ENCODE measurements around the gene HRAS. TPM values are rescaled to one million over a fixed set of nuclear protein-coding genes. Genes with fewer than 3 reads are reported as not detected.

HRAS gene
- total and polyA plus RNA-seq, 2 of the 13 experiments (the other 11 are each of a cell fraction or from before 2014, with no cell fraction given) = 32.9 to 50.0 TPM

DNA sequence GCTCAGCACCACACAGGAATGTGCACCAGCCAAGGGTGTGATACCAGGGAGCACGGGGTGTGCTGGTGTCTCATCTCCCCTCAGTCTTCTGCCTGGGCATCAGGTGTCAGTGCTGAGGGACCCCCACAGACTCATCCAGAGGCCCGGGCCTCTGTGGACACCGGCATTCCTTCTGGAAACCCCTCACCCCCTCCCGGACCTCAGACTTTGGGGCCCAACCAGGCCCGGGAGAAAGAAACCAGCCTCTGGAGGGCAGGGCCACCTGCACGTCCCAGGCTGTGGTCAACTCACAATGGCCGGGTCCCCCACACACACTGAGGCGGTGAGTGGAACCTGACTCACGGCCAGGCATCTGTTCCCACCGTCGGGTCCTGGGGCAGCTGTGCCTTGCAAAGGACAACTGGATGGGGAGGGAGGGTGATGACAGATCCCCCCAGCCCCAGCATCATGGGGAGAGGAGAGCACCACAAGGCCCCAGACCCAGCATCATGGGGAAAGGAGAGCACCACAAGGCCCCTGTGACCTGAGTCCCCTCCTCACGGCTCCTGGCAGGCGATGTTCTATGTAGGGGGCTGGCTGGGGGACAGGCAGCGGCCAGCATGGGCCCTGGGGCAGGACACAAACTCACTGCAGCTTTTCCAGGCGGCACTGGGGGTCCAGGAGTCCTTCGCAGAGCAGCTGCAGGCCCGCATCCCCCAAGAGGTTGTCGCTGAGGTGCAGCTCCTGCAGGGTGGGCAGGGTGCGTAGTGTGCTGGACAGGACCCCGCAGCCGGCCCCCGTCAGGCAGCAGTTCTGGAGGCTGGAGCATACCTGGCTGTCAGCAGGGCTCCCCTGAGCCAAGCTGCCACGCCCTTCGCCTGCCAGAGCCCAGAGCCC is 35.9 kb downstream of the HRAS start:
- H3K36me3 ChIP-seq (replicated peaks in 1 of 2; ENCODE audit: control insufficient read depth in 1 of 2, insufficient read depth in 2 of 2, low read length in 2 of 2) = peaks cover 37 to 59% of the 10 kb centered on the region in 2 experiments
- WGBS (ENCODE audit: low lambda C conversion rate) = 97% methylated on average over 6 of the region's 24 CpGs
- intact Hi-C loops (cut with micrococcal nuclease; ENCODE audit: unreplicated experiment) (no loop called here), in situ Hi-C loops (cut with HindIII; ENCODE audit: extremely low pct_ligation_motif_present, low pct_unique_long_range_greater_than_20kb) (no loop called here)
- H3K4me1 ChIP-seq (ENCODE audit: insufficient read depth, low read length) = peaks cover under 1% of the 10 kb centered on the region
- BruUV-seq (replicated peaks) = no TSS peak
- FAIRE-seq = no peak
- H3K79me2 ChIP-seq (ENCODE audit: insufficient read depth, low read length) = peaks cover 11% of the 10 kb centered on the region
- no peak overlapping the region for H2AFZ ChIP-seq (ENCODE audit: low read length)
- H3K4me2 ChIP-seq (ENCODE audit: low read depth, low read length) = no peak overlapping the region
- DNase-seq (ENCODE audit: low spot score) = no peak
- H3K27me3 ChIP-seq (ENCODE audit: control insufficient read depth in 1 of 2, insufficient read depth in 2 of 2, low read length in 2 of 2) = no peaks in the 10 kb centered on the region
- no peaks in the 10 kb centered on the region for H4K20me1 ChIP-seq (ENCODE audit: insufficient read depth, low read length)
- no peak for ATAC-seq
- no peaks in the 10 kb centered on the region for H3K9me3 ChIP-seq (ENCODE audit: low read length)
- CTCF ChIA-PET (ENCODE audit: low intra/inter-chr PET ratio, low total read pairs) = no interaction called here
- POLR2A ChIA-PET = interaction anchor here (1.2 kb wide), 1 partner anchor 7 kb away, joined by 3 read pairs; the partner anchor contains the start of gene RNH1
- no peak overlapping the region for H3K4me3 ChIP-seq (replicated peaks in 1 of 3; ENCODE audit: insufficient read depth in 1 of 3, low read depth in 2 of 3, low read length in 3 of 3)
- no peak overlapping the region for H3K9ac ChIP-seq (ENCODE audit: insufficient read depth, low read depth, low read length)
- no peak overlapping the region for H3K27ac ChIP-seq (ENCODE audit: extremely low read length, insufficient read depth, low read length)
- TF ChIP-seq TP53 (CRISPR knock-in tag; conservative IDR thresholded peaks at IDR 0.05) = no peak
- 0 out of 2 replicates have a peak, but pooled peaks have one; percentile 3 for TF ChIP-seq POLR2G (IDR thresholded peaks at IDR 0.05; ENCODE audit: low read depth, low read length)
- no peak for TF ChIP-seq ZNF350 (CRISPR knock-in tag; IDR thresholded peaks at IDR 0.05; ENCODE audit: borderline replicate concordance, low read depth)
- TF ChIP-seq, protein P1, sequence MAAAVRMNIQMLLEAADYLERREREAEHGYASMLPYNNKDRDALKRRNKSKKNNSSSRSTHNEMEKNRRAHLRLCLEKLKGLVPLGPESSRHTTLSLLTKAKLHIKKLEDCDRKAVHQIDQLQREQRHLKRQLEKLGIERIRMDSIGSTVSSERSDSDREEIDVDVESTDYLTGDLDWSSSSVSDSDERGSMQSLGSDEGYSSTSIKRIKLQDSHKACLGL (CRISPR knock-in tag; IDR thresholded peaks at IDR 0.05) = no peak
- TF ChIP-seq RBM22 (optimal IDR thresholded peaks at IDR 0.05; ENCODE audit: low read length) = peak; percentile 11
- 0 out of 4 replicates have a peak, but pooled peaks of 1 of the 2 experiments have one; percentile 7 for TF ChIP-seq POLR2A (IDR thresholded peaks at IDR 0.05; ENCODE audit: insufficient read depth in 1 of 2, low read depth in 2 of 2, low read length in 2 of 2)
